Prostate gland (tissue), 2 donors: ENCODE data around the gene AKAP8.

Source experiments
- POLR2A ChIP-seq: fragments of 450-650 bp; IDR thresholded peaks from one replicate; pipeline ENCODE4 v1.6.1; 2016; ENCODE audit warnings: antibody characterized with exemption, mild to moderate bottlenecking
- POLR2AphosphoS5 ChIP-seq: sonication (generic); formaldehyde crosslinking; IDR thresholded peaks from one replicate; pipeline ENCODE4 v1.6.1; 2017; ENCODE audit warnings: antibody characterized with exemption
- TF ChIP-seq, protein P1 (sequence below), 4 experiments: fragments of 200-600 bp in 2 of 4; fragments of 450-650 bp in 2 of 4; sonication (generic) in 2 of 4; IDR thresholded peaks; 1 replicate in 3 of 4; 2 replicates in 1 of 4; pipeline ENCODE4 v1.5.1; 2016 to 2019; ENCODE audit warnings: antibody characterized with exemption in 4 of 4, mild to moderate bottlenecking in 2 of 4, moderate library complexity in 2 of 4

- TF ChIP-seq, protein P1, sequence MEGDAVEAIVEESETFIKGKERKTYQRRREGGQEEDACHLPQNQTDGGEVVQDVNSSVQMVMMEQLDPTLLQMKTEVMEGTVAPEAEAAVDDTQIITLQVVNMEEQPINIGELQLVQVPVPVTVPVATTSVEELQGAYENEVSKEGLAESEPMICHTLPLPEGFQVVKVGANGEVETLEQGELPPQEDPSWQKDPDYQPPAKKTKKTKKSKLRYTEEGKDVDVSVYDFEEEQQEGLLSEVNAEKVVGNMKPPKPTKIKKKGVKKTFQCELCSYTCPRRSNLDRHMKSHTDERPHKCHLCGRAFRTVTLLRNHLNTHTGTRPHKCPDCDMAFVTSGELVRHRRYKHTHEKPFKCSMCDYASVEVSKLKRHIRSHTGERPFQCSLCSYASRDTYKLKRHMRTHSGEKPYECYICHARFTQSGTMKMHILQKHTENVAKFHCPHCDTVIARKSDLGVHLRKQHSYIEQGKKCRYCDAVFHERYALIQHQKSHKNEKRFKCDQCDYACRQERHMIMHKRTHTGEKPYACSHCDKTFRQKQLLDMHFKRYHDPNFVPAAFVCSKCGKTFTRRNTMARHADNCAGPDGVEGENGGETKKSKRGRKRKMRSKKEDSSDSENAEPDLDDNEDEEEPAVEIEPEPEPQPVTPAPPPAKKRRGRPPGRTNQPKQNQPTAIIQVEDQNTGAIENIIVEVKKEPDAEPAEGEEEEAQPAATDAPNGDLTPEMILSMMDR (IDR thresholded peaks at IDR 0.05): no peak
- TF ChIP-seq POLR2A (no peak), POLR2AphosphoS5 (no peak)
Measured at GRCh38 chr19:15340086-15340485, 39.5 kb downstream of the AKAP8 start.
